HG03097 (cell line): ENCODE results near the gene OPN1MW.
"Not testable (repeated sequence)": the region's sequence is repeated elsewhere in the genome, so short reads cannot be mapped to it uniquely, and the experiment has no call there.

Experiments used
- ATAC-seq: cut with Tn5 transposase; IDR thresholded peaks from one replicate; pipeline ENCODE4 v1.9.1; 2021; ENCODE audit not compliant: unreplicated experiment, low FRiP score

The OPN1MW gene

DNA sequence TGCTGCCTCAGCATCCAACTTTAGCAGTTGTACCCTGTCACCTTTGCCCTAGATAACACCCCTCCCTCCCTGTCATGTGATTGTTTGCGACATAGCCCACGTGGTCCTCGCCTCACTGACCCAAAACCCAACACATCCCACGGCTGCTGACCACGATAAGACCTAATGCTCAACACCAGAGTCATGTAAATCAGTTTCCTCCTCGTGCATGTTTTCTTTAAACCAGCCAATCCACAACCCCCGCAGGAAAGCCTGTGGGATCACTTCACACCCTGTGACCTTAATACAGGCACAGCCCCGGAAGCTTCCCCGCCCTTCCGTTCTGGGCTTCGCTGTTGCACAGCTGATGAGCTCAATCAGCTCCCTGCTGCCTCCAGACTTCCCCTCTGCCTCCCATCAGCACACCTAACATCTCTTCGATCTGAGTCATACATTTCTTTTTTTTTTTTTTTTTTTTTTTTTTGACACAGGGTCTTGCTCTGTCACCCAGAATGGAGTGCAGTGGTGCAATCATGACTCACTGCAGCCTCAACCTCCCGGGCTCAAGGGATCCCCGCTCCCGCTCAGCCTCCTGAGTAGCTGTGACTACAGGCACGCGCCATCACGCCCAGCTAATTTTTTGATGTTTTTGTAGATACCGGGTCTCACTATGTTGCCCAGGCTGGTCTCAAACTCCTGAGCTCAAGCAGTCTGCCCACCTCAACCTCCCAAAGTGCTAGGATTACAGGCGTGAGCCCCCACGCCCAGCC, 27.4 kb downstream of the OPN1MW start:
- not testable (repeated sequence) for ATAC-seq

DNA sequence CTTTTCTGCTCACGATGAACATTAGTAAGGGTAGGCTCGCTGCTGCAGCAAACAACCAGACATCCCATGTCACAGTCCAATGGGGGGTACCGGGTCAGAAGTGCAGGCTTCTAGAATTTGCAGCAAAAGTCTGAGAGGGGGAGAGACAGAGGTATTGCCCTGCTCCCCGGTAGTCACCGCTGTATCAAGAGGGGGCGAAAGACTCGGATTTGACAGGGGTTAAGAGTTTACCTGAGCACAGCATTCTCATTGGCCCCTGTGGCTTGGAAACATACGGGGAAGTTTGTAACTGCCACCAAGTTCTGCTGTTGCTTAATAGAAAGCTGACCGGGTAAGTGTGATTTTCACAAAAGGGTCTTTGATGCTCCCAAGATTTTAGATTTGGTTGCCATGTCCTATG, 28.7 kb downstream of the OPN1MW start:
- not testable (repeated sequence) for ATAC-seq

DNA sequence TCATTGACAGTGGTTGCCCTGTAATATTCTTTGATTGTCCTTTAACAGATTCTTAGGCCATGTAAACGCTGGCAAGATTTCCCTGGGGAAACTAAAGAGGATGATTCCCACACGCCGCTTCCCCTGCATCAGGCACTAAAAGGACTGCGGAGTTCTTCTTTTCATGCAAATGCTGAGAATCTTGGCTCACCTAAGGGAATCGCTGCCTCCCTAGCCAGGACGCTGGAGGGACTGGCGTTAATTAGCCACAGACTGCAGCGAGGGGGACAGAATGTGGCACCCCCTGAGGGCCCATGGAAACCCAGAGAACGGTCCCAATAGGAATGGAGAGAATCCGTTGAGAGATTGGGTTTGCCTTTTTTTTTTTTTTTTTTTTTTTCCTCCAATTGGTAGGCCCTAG, 29.1 kb downstream of the OPN1MW start:
- not testable (repeated sequence) for ATAC-seq

DNA sequence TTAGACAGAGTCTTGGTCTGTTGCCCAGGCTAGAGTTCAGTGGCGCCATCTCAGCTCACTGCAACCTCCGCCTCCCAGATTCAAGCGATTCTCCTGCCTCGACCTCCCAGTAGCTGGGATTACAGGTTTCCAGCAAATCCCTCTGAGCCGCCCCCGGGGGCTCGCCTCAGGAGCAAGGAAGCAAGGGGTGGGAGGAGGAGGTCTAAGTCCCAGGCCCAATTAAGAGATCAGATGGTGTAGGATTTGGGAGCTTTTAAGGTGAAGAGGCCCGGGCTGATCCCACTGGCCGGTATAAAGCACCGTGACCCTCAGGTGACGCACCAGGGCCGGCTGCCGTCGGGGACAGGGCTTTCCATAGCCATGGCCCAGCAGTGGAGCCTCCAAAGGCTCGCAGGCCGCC, 37.1 kb downstream of the OPN1MW start, which contains the start of gene OPN1MW2:
Gene OPN1MW2, plus strand, starts transcription at position 301 of the 400 bp plus-strand sequence. Its CDS starts 60 bp downstream, at position 361.
- not testable (repeated sequence) for ATAC-seq

DNA sequence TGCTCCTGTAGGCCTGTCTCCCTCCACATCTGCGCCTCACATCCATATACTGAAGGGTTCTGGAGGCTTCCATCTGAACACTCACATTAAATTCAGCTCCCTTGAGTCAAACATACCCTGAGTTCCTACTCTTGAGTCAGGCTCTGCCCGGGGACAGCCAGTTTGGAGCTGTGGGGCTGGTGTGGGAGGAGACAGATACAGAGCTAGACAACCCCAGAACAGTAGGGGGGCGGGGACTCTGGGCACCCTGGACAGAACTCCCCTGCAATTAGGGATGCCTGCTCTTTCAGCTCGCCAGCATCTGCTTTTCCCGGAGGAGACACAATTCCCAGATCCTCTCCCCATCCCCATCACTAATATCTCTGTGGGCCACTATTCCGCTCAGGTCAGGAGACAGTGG, 42.9 kb downstream of the OPN1MW start:
- not testable (repeated sequence) for ATAC-seq

DNA sequence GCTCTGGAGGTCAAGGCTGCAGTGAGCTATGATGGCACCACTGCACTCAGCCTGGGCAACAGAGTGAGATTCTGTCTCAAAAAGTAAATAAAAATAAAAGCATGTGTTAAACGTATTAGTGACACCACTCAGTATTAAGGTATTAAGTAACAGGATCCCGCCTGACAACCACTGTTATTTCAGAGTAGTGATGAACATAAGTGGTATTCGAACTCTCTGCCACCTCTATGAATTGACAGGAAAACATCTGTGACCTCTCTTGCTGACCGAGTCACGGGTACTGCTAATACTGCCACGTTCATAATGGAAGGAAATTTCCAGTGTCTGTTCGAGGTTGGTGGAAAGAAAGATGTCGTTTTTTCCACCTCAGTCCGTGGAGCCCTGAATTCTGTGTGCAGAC, 44.3 kb downstream of the OPN1MW start:
- ATAC-seq, result not testable (repeated sequence)

DNA sequence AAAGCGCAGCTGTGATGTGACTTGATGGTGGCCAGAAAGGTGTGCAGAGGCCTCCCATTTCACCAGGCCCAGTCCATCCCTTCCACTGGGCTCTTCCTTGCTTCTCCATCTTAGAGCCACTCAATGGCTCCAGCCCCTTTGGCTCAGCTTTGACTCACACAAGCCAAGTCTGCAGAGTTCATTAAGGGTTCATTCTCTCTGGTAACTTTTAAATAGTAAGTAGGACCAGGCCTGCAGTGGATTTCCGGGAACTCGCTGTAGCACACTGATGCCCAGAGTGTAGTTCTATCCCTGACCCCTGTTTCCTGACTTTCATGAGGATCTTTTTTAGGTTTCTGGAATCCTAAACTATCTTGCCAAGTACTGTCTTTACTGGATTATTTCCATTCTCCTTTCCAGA, 49.0 kb downstream of the OPN1MW start:
- not testable (repeated sequence) for ATAC-seq

DNA sequence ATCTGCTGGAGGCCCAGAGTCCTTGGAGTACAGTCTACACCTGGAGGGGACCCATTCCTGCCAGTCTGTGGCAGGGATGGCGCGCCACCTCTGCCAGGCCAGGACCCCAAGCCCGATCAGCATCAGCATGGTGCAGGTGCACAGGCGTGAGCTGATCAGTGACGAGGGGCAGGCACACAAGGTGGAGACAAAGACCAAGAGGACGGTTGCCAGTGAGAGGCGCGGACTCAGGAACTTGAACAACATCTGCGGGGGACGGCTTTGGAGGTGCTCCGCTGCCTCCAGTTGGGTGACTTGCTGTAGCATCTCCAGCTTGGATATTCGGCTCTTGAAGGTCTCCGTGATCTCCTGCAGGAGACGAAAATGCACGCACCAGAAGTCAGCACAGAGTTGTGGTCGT, 51.2 kb downstream of the OPN1MW start:
- not testable (repeated sequence) for ATAC-seq

DNA sequence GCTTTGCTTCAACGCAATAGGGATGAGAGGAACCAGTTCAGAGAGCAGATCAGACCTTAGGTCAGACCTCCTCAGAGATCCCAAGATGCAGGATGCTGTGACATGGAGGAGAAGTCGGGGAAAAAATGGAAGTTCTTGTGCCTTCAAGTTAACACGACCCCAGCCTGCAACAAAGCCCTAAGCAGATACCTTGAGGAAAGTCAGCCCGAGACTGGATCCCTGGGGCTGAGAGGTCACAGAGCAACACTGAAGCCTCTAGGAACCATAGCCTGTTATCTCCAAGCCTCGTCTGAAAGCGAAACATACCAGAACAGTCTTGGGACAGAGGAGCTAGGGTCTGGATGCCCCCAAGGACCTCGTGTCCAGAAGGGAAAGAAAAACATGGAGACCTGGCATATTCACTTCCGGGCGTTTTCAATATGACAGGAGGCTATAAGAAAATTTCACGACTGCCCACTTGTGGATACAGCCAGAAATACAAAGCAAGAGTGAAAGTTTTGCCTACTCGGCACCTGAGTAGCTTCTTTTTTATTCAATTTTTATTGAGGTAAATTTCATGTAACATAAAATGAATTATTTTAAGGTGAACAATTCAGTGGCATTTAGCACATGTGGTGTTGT, 56.7 kb downstream of the OPN1MW start:
- ATAC-seq, result not testable (repeated sequence)

DNA sequence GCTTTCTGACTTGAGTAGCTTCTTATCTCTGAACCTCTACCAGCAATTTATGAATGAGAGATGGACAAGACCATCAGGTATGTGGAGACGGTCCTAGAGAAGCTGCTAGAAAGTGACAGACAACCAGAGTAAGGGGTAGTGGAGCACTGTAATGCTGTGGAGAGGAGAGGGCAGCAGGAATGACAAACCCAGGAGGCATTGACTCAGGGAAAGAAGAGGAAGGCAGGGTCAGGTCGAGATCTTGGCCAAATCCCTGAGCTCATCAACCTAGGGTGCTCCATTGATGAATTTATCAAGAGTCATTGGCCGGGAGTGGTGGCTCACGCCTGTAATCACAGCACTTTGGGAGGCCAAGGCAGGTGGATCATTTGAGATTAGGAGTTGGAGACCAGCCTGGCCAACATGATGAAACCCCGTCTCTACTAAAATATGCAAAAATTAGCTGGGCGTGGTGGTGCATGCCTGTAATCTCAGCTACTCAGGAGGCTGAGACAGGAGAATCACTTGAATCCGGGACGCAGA, 57.6 kb downstream of the OPN1MW start:
- not testable (repeated sequence) for ATAC-seq
